NCI-H146 treated with DMSO at 0.1 percent for 48 hours (cell line): ENCODE data around the gene CNBP.
"Not testable (repeated sequence)": the region's sequence is repeated elsewhere in the genome, so short reads cannot be mapped to it uniquely, and the experiment has no call there.

Experiments used
- DNase-seq: peaks from one replicate; lab custom pipeline; 2025; ENCODE audit not compliant: unreplicated experiment; lab: John Stamatoyannopoulos, UW

The CNBP gene

GRCh38 chr3:129185783-129186182, 2.1 kb upstream of the CNBP start:
- no peak for DNase-seq

- not testable (repeated sequence) for DNase-seq
Measured at GRCh38 chr3:129184784-129185542, 1.3 kb upstream of the CNBP start.

- peak; percentile 45 for DNase-seq
Measured at GRCh38 chr3:129184396-129184657, 631 bp upstream of the CNBP start.

GRCh38 chr3:129182390-129183185, 1.1 kb downstream of the CNBP start:
- no peak for DNase-seq

- DNase-seq: peak; percentile 38
Measured at GRCh38 chr3:129181819-129182218, 1.9 kb downstream of the CNBP start.

GRCh38 chr3:129180461-129180860, 3.2 kb downstream of the CNBP start:
- DNase-seq: no peak

- no peak for DNase-seq
Measured at GRCh38 chr3:129176051-129176450, 7.6 kb downstream of the CNBP start.

GRCh38 chr3:129173725-129174124, 10.0 kb downstream of the CNBP start:
- DNase-seq: no peak

- DNase-seq: no peak
Measured at GRCh38 chr3:129173206-129173605, 10.5 kb downstream of the CNBP start.

GRCh38 chr3:129166579-129167332, 16.9 kb downstream of the CNBP start:
- DNase-seq: no peak

GRCh38 chr3:129165594-129165993, 18.1 kb downstream of the CNBP start:
- not testable (repeated sequence) for DNase-seq

- DNase-seq: no peak
Measured at GRCh38 chr3:129164500-129164899, 19.2 kb downstream of the CNBP start.

GRCh38 chr3:129162729-129163579, 20.7 kb downstream of the CNBP start:
- DNase-seq: no peak

- no peak for DNase-seq
Measured at GRCh38 chr3:129161860-129162271, 21.8 kb downstream of the CNBP start.

- peak; percentile 97 for DNase-seq
Measured at GRCh38 chr3:129160891-129161859, 22.5 kb downstream of the CNBP start, which contains the start of gene ISY1. Gene ISY1 (minus strand): TSS chr3:129161063. CDS start chr3:129160975, 88 bp downstream.

- DNase-seq: no peak
Measured at GRCh38 chr3:129144786-129145185, 38.9 kb downstream of the CNBP start.

- not testable (repeated sequence) for DNase-seq
Measured at GRCh38 chr3:129141011-129141410, 42.7 kb downstream of the CNBP start.

- no peak for DNase-seq
Measured at GRCh38 chr3:129139911-129140310, 43.8 kb downstream of the CNBP start.

GRCh38 chr3:129136275-129136674, 47.4 kb downstream of the CNBP start:
- DNase-seq: not testable (repeated sequence)
